IPS DF 19.7 (cell line): Measurements from ENCODE around the gene MIER2.

ENCODE experiments used
- DNase-seq: peaks from one replicate; pipeline ENCODE4 v3.0.0-alpha.2; 2013; ENCODE audit warnings: low read depth, low spot score

The MIER2 gene

GRCh38 chr19:378706-379105 is 34.1 kb upstream of the MIER2 start:
- no peak for DNase-seq

- DNase-seq: no peak
Observed at GRCh38 chr19:377801-378581, 33.4 kb upstream of the MIER2 start.

- no peak for DNase-seq
Observed at GRCh38 chr19:376111-376470, 31.5 kb upstream of the MIER2 start.

- no peak for DNase-seq
Observed at GRCh38 chr19:375395-376110, 31.0 kb upstream of the MIER2 start.

- no peak for DNase-seq
Observed at GRCh38 chr19:374886-375235, 30.3 kb upstream of the MIER2 start.

GRCh38 chr19:374183-374885 is 29.7 kb upstream of the MIER2 start:
- no peak for DNase-seq

- no peak for DNase-seq
Observed at GRCh38 chr19:373391-374182, 29.0 kb upstream of the MIER2 start.

GRCh38 chr19:372306-372890 is 27.8 kb upstream of the MIER2 start:
- DNase-seq: no peak

- no peak for DNase-seq
Observed at GRCh38 chr19:371501-372168, 27.0 kb upstream of the MIER2 start.

- DNase-seq: no peak
Observed at GRCh38 chr19:370641-371330, 26.2 kb upstream of the MIER2 start.

- DNase-seq: no peak
Observed at GRCh38 chr19:369876-370275, 25.3 kb upstream of the MIER2 start.

GRCh38 chr19:369256-369655 is 24.7 kb upstream of the MIER2 start:
- DNase-seq: no peak

GRCh38 chr19:368630-369024 is 24.0 kb upstream of the MIER2 start:
- DNase-seq: no peak

GRCh38 chr19:367963-368629 is 23.5 kb upstream of the MIER2 start:
- DNase-seq: no peak

- no peak for DNase-seq
Observed at GRCh38 chr19:367561-367960, 23.0 kb upstream of the MIER2 start.

GRCh38 chr19:366951-367350 is 22.4 kb upstream of the MIER2 start:
- no peak for DNase-seq

- no peak for DNase-seq
Observed at GRCh38 chr19:366205-366783, 21.7 kb upstream of the MIER2 start.

GRCh38 chr19:364496-365287 is 20.1 kb upstream of the MIER2 start:
- DNase-seq: no peak

GRCh38 chr19:362683-363082 is 18.1 kb upstream of the MIER2 start:
- no peak for DNase-seq
